ENCODE measurements around the gene PPP2R5D. TPM values are rescaled to one million over a fixed set of nuclear protein-coding genes. Genes with fewer than 3 reads are reported as not detected.
A peak's percentile ranks its signal among the peaks of the same experiment; 100 is the strongest.

Gene PPP2R5D
- total and polyA plus RNA-seq, 7 donors, result 26.7 to 41.5 (median 35.5) TPM

GRCh38 chr6:42978839-42979522 lies 5.4 kb upstream of the PPP2R5D start, which contains the start of gene PEX6:
TSS of gene PEX6 (minus strand) at chr6:42979181. CDS start at chr6:42979150, 31 bp downstream.
- DNase-seq, result peak; percentile 93
- Histone ChIP-seq H3K27ac (peak within 1 kb of the TSS; percentile 91 to 93 (median 93)), H3K9me3 (no peaks in the 10 kb centered on the region), H3K36me3 (peaks cover 0 to 3% (median 0%) of the 10 kb centered on the region in 4 donors), H3K4me3 (peak within 1 kb of the TSS; percentile 82 to 99 (median 90)), H3K27me3 (no peaks in the 10 kb centered on the region), H3K4me1 (peaks cover 0 to 41% (median 35%) of the 10 kb centered on the region in 4 donors)
- 0 to 1% methylated on average over 59 of the region's 59 CpGs for WGBS, 2 donors
- intact Hi-C loops (cut with DNase I), result loop anchor here (2.0 kb wide), 2 partner anchors 50 to 76 kb away; partner anchors contain the start of gene CNPY3
- TF ChIP-seq POLR2A (IDR thresholded peaks at IDR 0.05), result peak; percentile 43 to 66
- TF ChIP-seq CTCF (IDR thresholded peaks at IDR 0.05), result no peak
- no peak for TF ChIP-seq EP300 (IDR thresholded peaks at IDR 0.05)
- TF ChIP-seq POLR2AphosphoS5 (IDR thresholded peaks at IDR 0.05), result peak; percentile 65 to 92 (median 72)

GRCh38 chr6:42979523-42980177 lies 4.7 kb upstream of the PPP2R5D start:
- DNase-seq, result no peak
- no peak for TF ChIP-seq CTCF (IDR thresholded peaks at IDR 0.05)
- no peak for TF ChIP-seq POLR2A (IDR thresholded peaks at IDR 0.05)
- no peak for TF ChIP-seq POLR2AphosphoS5 (IDR thresholded peaks at IDR 0.05)
- no peak for TF ChIP-seq EP300 (IDR thresholded peaks at IDR 0.05)
- Histone ChIP-seq H3K9me3 (no peaks in the 10 kb centered on the region), H3K36me3 (peaks cover 0 to 1% (median 0%) of the 10 kb centered on the region in 4 donors), H3K27ac (peak overlapping the region; percentile 91 to 93 (median 93)), H3K27me3 (no peaks in the 10 kb centered on the region), H3K4me3 (peak overlapping the region; percentile 82 to 99 (median 90)), H3K4me1 (peaks cover 0 to 41% (median 35%) of the 10 kb centered on the region in 4 donors)
- WGBS, 2 donors, result 46 to 54% methylated on average over 9 of the region's 9 CpGs
- intact Hi-C loops (cut with DNase I), result loop anchor here (2.0 kb wide), 2 partner anchors 51 to 75 kb away; partner anchors contain the start of gene CNPY3

- no peaks in the 10 kb centered on the region for H3K9me3 ChIP-seq
- H3K27me3 ChIP-seq, result no peaks in the 10 kb centered on the region
- WGBS, 2 donors, result 92 to 94% methylated on average over 5 of the region's 5 CpGs
- intact Hi-C loops (cut with DNase I), result no loop called here
- H3K4me1 ChIP-seq, result peaks cover 0 to 54% (median 48%) of the 10 kb centered on the region in 4 donors
- H3K27ac ChIP-seq, result no peak overlapping the region
- no peak for DNase-seq
- no peak for TF ChIP-seq EP300 (IDR thresholded peaks at IDR 0.05)
- TF ChIP-seq POLR2A (IDR thresholded peaks at IDR 0.05), result no peak
- TF ChIP-seq POLR2AphosphoS5 (IDR thresholded peaks at IDR 0.05), result no peak
- TF ChIP-seq CTCF (IDR thresholded peaks at IDR 0.05), result no peak
- H3K36me3 ChIP-seq, result no peaks in the 10 kb centered on the region
- H3K4me3 ChIP-seq, result no peak overlapping the region
These were observed 2.5 kb upstream of the PPP2R5D start for GRCh38 chr6:42981836-42982235.

GRCh38 chr6:42984924-42985475 lies 630 bp downstream of the PPP2R5D start:
- TF ChIP-seq POLR2A (IDR thresholded peaks at IDR 0.05) (no peak), EP300 (IDR thresholded peaks at IDR 0.05) (no peak), CTCF (IDR thresholded peaks at IDR 0.05) (no peak), POLR2AphosphoS5 (IDR thresholded peaks at IDR 0.05) (no peak)
- H3K4me3 ChIP-seq, result peak overlapping the region; percentile 72 to 90 (median 86)
- 6 to 12% methylated on average over 13 of the region's 13 CpGs for WGBS, 2 donors
- no peaks in the 10 kb centered on the region for H3K9me3 ChIP-seq
- peaks cover 0 to 14% (median 3%) of the 10 kb centered on the region in 4 donors for H3K36me3 ChIP-seq
- DNase-seq, result no peak
- peaks cover 0 to 50% (median 45%) of the 10 kb centered on the region in 4 donors for H3K4me1 ChIP-seq
- H3K27ac ChIP-seq, result peak overlapping the region; percentile 89 to 93 (median 92)
- H3K27me3 ChIP-seq, result no peaks in the 10 kb centered on the region
- intact Hi-C loops (cut with DNase I), result loop anchor here (2.0 kb wide), 1 partner anchor 28 kb away; the partner anchor contains the start of gene MEA1

Data from sigmoid colon (tissue), 7 donors.